GM21825 (cell line): ENCODE measurements around the gene SLC44A4.
"Not testable (repeated sequence)": the region's sequence is repeated elsewhere in the genome, so short reads cannot be mapped to it uniquely, and the experiment has no call there.

Experiments
- ATAC-seq: cut with Tn5 transposase; IDR thresholded peaks from one replicate; pipeline ENCODE4 v1.9.1; 2021; ENCODE audit warnings: mild to moderate bottlenecking, moderate library complexity; ENCODE audit not compliant: unreplicated experiment

The SLC44A4 gene

DNA sequence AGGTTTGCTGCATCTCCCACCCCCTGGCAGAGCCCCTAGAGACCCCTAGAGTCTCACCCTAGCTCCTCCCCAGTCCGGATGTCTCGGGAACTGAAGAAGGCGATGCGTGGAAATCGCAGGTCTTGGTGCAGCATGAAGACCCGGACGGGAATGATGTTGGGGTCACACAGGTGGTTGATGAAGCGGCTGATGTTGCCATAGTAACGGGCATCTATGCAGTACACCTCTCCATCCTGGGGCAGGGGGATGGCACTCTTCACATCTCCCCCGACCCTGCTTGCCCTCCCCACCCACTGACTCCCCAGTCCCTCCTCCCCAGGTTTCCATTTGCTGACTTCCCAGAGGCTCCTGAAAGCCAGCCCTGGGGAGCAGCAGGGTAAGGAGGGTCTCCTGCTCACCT is 1.8 kb upstream of the SLC44A4 start:
- ATAC-seq: no peak

DNA sequence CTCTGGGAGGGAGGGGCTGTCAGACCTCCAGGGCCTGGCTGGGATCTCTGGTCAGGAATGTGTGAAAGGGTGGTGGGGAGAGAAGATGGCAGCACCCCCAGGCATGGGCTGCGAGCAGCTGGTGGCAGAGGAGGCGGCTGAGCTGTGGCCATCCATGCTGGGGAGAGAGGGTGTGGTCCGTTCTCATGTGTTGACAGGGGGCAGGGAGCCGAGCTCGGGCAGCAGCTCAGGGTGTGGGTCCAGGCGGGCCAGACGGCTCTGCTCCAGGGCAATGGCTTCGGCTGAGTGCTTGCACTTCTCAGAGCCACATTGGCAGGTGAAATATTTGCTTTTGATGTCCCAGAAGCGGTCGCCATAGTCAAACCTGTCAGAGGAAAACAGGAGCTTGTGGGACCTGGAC is 1.1 kb upstream of the SLC44A4 start:
- ATAC-seq: no peak

DNA sequence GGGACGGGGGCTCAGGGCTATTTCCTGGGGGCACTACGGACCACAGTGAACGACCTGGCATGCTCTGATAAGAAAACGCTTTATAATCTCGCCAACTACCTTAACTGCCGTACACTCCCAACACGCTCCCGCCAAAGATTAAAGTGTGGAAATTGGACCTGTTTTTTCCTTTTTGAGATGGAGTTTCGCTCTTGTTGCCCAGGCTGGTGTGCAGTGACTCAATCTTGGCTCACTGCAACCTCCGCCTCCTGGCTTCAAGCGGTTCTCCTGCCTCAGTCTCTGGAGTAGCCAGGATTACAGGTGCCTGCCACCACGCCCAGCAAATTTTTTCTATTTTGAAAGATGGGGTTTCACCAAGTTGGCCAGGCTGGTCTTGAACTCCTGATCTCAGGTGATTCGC is 346 bp upstream of the SLC44A4 start:
- ATAC-seq: no peak

DNA sequence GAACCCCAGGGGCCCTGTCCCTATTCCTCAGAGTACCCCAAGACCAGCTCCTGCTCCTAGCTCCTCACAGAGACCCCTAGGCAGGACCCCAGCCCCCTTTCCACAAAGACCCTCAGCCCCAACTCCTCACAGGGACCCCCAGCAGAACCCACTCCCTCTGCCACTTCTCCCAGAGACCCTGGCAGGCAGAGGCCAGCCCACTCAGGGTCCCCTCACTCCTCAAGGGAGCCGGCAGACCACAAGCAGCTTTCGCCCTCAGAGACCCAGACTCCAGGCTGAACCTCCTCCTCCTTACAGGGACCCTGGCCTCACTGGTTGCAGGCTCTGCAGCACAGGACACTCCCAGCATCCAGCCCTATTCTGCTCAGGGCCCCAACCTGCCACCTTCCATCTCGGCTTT is 575 bp downstream of the SLC44A4 start:
- no peak for ATAC-seq

DNA sequence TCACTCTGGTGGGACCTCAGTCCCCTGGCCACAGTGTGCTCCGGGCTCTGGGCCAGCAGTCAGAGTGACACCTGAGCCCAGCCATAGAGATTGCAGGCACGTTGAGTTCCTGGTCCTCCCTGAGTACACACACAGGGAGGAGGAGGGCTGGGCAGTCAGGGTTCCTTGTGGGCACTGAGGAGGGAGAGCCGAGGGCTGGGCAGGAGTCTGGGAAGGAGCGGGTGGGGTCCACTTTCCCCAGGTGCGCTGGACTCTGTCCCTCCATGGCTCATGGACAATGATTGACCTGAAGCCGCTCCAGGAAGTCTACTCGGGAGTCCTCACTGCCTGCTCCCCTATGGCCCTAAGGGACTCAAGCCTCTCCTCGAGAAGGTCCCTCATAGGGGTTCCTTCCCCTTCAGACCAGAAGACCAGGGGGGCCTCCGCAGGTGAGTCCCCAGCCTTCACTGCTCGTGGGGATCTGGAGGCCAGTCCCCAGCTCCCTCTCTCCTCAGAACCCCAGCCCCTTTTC is 1.1 kb downstream of the SLC44A4 start:
- ATAC-seq: no peak

DNA sequence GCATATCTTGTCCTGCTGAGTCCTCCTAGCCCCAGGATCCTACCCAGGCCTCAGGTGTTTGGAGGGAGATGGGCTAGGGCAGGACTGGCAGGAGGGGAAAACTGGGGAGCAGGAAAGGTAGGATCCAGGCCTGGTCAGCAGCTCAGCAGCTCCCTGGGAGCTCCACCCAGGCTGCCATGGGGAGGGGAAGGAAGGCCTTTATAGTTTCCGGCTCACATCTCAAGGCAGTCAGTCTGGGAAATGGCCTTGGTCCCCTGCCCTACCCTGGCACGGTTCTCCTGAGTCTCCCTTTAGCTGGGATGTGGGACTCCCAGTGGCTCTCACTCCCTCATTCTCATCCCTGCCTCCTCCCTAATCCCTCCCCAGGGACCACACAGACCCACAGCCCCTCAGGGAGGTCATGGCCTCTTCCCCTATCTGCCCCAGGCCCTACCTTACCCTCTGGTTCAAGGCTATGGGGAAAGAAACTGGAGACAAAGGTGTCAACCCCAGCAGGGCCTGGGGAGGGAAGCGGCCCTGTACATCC is 1.6 kb downstream of the SLC44A4 start:
- no peak for ATAC-seq

DNA sequence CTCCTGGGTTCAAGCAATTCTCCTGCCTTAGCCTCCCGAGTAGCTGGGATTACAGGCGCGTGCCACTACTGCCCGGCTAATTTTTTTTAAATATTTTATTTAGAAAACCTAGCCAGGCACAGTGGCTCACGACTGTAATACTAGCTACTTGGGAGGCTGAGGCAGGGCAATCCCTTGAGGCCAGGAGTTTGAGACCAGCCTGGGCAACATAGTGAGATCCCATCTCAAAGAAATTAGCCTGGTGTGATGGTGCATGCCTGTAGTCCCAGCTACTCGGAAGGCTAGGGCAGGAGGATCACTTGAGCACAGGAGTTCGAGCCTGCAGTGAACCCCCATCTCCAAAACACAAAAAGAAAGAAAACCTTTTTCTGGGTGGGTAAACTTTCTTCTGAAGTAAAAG is 2.4 kb downstream of the SLC44A4 start:
- ATAC-seq: no peak

DNA sequence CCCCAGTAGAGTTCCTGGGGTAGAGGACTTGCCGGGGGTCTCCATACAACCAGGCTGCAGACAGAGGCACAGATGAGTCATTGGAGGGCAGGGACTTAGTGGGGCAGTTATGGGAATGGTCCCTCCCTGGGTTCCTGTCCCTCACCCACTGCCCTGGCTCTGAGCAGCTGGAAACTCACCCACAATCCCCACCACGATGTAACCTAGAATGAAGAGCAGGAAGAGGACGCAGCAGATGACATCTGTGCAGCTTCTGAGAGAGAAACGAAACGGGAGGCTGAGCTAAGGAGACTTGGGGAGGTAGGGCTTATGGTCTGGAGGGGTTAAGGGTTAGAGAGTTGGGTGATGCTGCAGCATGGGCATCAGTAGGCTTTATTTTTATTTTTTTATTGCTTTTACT is 2.9 kb downstream of the SLC44A4 start:
- no peak for ATAC-seq

DNA sequence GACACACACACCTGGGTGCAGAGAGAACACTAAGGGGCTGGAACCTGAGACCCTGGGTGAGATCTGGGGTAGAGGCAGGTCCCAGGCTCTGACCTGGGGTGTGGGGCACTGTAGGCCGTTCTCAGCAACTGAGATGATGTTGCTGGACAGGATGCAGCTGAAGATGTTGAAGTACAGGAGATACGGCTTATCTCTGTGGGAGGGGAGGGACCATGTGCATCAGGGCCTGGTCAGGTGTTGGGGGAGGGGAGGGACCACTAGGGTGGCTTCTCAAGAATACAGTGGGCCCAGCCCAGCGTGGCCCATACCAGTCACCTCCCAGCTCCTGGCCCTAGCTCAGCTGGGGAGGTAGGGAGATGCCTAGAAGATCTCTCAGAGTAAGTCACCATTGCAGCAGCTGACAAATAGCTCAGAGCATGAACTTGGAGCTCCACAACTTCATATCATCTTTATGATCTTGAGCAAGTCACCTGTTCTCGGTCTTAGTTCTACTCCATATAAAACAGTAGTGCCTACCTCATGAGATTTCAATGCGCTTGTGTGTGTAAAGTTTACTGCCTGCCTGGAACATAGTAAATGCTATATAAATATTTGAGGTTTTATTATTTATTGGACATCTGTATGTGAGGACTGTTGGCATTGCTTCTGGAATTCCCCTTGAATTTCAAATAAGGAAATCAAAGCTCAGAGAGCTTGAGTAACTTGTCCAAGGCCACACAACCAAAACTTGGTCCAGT is 3.8 kb downstream of the SLC44A4 start:
- no peak for ATAC-seq

DNA sequence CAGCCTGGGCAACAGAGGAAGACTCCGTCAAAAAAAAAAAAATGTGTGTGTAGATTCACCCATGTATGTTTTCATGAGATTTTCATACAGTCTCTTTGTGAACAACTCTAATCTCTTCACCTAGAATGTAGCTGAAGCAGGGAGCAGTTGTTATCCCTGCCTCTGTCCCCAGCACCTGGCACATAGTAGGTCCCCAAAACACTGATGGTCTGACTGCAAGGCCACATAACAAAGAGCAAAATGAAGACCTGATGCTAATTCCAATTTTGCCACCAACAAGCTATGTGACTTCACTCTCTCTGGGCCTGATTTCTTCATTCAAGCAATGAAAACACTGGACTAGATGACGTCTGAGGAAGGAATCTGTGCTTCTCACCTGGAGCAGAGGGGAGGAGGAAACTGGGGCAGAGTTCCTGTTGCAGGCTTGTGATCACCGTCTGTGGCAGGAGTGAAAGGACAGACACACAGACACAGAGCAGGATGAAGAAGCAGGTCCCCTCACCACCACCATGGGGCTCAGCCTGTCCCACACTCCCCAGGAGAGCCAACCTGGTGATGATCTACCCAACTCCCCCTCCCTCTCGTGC is 4.6 kb downstream of the SLC44A4 start:
- no peak for ATAC-seq

DNA sequence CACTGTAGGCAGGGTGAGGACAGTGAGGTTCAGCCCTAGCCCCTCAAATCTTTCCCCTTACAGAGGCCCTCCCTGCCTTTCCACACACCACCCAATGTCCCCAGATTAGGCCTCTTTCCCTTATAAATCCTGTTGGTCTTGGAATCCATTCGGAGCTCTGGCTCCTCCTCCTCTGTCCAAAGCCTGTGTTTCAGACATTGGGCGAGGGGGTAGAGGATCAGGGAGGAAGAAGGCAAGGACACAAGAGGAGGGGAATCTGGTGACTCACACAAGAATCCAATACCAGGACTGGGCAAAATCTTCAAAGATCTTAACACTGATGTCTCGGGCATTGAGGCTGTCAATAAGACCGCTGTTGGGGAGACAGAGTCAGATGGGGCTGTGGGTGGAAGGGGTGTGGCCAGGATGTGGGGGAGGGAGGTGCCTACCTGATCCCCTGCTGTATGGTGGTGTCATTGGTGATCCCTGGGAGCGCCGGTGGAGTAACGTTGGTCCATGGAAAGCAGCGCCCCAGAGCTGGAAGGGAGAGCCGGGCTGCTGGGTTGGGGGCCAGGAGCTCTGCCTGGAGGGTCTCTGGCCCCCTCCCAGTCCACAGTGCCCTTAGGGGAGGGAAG is 7.6 kb downstream of the SLC44A4 start:
- no peak for ATAC-seq

DNA sequence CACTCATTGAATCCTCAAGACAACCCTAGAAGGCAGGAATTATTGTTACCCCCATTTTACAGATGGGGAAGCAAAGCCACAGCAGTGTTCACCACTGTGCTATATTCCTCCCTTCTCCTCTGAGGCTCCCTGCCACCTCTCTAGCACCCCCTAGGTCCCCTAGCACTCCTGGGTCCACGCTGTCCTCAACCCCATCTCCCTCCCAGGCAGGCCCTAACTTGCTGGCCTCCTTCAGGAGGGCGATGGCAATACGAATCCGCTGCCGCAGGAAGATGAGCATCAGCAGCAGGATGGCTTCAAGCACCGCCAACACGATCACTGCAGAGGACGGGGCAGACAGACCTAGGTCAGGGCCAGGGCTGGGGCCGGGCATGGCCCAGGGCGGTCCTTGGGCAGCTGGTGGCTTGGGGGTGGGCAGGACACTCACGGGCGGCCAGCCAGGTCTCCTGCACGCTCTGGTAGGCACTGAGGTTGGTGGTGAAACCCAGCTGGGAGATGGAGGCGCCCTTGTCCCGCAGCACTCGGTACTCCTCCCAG is 8.3 kb downstream of the SLC44A4 start:
- no peak for ATAC-seq

DNA sequence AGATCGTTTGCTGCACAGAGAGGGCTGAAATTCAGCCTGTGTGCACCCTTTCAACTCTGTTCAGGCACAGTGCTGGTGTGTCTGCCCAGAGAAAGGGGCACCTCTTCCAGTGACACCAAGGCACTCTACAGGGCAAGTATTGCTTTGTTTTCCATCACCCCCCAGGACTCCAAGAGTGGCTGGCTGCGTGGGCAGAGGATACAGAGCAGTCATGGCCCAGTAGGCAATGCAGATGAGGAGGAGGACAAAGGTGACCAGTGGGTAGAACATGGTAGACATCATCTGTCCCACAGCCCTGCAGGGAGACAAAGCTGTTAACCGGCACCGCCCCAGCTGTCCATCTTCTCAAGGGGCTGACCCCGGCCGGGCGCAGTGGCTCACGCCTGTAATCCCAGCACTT is 9.5 kb downstream of the SLC44A4 start:
- ATAC-seq: no peak

DNA sequence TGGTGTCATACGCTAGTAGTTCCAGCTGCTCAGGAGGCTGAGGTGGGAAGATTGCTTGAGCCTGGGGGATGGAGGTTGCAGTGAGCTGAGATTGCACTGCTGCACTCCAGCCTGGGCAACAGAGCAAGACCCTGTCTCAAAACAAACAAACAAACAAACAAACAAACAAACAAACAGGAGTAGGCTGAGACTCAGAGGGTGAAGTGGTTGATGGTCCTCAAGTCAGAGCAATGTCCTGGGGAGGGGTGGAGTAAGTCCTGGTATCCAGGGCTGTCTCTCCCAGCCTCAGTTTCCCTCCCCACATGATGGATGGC is 10.2 kb downstream of the SLC44A4 start:
- ATAC-seq: not testable (repeated sequence)

DNA sequence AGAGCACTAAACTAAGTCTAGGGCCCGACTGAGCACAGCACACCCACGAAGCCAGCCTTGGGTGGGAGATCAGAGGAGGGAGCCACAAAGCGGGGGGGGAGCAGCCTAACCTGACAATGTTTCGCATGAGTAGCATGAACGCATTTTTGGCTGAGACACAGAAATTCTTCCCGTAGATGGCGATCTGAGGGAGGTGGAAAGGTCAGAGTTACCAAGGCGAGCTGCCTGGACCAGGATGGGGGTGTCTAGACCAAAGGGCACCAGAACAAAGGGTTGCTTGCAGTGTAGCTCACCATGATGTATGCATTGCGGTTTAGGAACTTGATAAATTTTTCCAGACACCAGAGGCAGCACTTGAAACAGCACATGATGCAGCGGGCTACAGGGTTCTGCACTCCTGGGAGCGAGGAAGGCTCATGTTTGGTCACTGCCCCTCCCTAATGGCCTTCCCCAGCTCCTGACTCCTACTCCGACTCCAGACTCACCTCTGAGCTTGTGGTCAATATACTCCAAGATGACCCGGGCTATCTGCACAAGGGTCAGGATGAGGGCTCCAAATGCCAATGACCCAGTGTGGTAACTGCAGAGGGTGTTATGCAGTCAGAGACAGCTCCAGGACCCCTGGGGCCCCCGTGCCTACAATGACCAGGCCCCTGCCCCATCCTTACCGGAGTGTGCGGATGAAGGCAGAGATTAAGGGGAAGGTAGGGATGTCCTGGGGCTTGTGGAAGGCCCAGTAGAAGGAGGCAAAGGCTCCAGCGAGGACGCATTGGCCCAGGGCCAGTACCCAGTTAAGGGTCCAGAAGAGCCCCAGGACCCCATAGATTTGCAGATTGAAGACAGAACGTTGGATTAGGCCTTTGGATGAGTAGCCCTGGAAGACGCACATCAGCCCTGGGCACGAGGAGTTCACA is 13.3 kb downstream of the SLC44A4 start:
- ATAC-seq: no peak

DNA sequence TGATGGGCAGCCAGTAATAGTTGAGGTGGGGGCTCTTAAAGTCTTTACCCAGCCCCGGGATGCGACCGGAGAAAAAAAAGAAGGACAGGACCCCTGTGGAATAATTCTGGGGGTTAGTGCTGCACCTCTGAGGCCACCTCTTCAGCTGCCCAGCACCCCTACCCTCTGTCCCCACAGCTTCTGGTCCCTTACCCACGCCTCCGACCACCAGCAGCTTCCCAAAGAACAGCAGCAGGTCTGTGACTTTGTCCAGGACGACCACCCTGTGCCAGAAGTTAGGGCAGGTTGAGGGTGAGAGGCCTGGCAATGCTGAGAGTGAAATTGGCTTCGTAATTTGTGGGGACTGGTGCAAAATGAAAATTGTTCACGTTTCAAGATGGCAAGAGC is 14.0 kb downstream of the SLC44A4 start:
- ATAC-seq: no peak

DNA sequence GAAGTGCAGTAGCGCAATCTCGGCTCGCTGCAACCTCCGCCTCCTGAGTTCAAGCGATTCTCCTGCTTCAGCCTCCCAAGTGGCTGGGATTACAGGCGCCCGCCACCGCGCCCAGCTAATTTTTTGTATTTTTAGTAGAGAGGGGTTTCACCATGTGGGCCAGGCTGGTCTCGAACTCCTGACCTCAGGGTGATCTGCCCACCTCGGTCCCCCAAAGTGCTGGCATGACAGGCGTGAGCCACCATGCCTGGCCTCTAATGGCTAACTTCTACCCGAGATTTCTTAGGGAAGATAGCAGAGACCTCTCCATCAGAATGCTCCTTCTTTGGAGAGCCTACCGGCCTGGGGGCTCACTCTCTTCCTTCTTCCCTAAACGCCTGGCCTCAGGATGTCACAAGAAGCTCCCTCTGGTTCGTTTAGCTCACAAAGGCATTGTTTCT is 14.7 kb downstream of the SLC44A4 start:
- ATAC-seq: not testable (repeated sequence)

DNA sequence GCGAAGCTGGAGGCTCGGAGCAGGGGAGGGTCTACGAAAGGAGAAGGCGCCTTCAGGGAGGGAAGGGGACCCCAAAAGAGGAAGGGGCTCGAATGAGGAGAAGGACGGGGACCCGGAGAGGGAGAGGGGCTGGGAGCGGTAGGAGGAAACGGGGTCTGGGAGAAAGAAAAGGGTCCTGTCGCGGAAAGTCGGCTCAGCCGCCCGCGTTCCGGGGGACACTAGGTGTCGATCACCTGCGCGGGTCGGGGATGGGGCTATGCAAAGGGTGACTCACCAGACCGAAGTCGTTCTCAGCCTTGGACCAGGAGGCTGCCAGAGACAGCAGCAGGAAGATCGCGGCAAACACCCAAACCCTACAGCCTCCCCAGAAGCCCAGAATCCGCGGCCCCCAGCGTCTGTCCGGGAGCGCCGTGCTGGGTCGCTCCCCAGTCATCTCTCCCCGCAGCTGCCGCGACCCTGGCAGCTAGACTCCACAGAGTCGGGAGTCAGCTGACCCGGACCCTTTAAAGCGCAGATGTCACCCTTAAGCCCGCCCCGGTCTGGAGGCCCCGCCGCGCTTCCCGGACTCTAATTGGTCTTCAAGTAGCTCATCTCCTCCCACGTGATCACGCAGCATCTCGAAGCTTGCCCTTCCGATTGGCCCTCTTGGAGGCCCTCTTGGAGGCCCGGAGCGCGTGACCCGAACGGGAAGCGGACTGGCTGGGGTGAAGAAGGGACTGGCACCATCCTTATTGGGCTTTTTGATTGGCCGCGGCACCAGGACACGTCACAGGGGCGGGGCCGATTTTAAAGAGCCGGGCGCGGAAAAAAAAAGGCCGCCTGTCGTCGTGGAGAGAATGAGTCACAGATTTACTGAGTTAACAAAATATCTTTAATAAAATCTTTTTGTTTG is 16.2 kb downstream of the SLC44A4 start, which contains the start of gene NEU1:
Gene NEU1 (minus strand): TSS at position 478 of the 892 bp plus-strand sequence. CDS start 45 bp downstream, at position 433.
- ATAC-seq: peak; percentile 86

DNA sequence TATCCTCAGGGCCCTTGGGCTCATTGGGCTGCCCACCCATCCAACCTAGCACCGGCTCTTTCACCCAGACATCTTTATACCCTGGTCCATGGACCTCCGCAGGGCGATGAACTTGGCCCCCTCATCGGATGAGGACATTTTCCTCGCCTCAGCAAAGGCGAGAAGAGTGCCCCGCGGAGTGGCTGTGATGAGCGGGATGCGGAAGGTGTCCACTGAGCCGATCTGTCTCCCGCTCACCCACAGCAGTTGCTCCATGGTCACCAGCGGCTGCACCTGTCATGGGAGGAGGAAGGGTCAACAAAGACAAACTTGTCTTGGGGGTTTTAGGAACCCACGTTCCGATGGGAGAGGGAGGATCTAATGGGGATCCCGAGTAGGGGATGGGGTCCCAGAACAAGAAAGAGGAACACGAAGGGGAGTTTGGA is 16.9 kb downstream of the SLC44A4 start:
- no peak for ATAC-seq

DNA sequence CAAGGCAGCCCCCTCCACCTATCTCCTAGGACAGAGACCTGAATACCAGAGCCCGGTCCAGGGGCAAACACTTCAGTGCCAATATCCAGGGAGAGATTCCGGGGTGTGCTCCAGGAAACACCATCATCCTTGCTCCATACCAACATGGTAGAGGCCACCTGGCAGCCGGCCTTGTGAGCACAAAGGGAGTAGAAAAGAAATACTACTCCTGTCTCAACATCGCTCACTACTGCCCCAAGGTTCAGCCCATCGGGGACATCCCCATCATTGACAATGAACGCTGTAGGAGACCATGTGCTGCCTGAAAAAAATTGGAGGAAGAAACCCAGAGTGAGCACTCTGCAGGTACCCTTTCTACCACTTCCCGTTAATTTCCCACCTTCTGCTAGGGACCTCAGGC is 17.6 kb downstream of the SLC44A4 start:
- no peak for ATAC-seq
